22Rv1 (cell line): ENCODE data around the gene PAQR9.

Source experiments
- CTCF ChIP-seq: fragments of 450-650 bp; IDR thresholded peaks from 2 replicates; pipeline ENCODE4 v1.5.1; 2017; ENCODE audit warnings: mild to moderate bottlenecking
- ZFX ChIP-seq: fragments of 450-650 bp; IDR thresholded peaks from 2 replicates; pipeline ENCODE4 v1.6.1; 2017; ENCODE audit warnings: antibody characterized with exemption, borderline replicate concordance

- no peak for TF ChIP-seq CTCF
- TF ChIP-seq ZFX: no peak
Observed at GRCh38 chr3:142984255-142984654, 20.8 kb upstream of the PAQR9 start.
